ENCODE measurements around the gene VWC2L. TPM values are rescaled to one million over a fixed set of nuclear protein-coding genes. Genes with fewer than 3 reads are reported as not detected.

The VWC2L gene
- total RNA-seq, 2 donors from 2014 or later = not detected

DNA sequence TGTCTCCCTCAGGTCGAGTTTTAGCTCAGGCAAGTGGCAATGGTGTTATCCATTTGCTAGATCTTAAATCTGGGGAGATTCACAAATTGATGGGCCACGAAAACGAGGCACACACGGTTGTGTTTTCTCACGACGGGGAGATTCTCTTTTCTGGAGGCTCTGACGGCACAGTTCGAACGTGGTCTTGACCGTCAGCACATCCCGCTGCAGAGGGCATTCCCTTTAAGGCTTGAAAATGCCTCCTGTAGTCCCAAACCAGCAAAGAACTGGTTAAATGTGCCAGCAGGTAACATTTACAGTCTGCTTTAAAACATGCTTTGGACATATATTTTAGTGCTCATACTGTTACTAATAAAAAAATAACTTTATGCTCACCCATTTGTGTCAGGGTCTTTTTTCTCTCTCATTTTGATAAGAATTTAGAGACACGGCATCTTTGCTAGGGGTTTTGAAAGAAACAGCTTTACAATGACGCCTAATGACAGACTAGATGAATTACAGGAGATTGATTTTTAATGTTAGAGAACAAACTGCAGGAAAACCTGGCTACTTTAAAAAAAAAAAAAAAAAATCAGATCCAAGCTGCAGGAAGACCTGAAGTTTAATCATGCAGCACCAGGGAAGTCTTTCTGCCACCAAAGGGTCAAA, 602 bp upstream of the VWC2L start:
- TF ChIP-seq, protein P1, sequence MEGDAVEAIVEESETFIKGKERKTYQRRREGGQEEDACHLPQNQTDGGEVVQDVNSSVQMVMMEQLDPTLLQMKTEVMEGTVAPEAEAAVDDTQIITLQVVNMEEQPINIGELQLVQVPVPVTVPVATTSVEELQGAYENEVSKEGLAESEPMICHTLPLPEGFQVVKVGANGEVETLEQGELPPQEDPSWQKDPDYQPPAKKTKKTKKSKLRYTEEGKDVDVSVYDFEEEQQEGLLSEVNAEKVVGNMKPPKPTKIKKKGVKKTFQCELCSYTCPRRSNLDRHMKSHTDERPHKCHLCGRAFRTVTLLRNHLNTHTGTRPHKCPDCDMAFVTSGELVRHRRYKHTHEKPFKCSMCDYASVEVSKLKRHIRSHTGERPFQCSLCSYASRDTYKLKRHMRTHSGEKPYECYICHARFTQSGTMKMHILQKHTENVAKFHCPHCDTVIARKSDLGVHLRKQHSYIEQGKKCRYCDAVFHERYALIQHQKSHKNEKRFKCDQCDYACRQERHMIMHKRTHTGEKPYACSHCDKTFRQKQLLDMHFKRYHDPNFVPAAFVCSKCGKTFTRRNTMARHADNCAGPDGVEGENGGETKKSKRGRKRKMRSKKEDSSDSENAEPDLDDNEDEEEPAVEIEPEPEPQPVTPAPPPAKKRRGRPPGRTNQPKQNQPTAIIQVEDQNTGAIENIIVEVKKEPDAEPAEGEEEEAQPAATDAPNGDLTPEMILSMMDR (conservative IDR thresholded peaks at IDR 0.05) = no peak
- no peak overlapping the region for H3K4me3 Mint-ChIP-seq
- DNase-seq = no peak

GRCh38 chr2:214412679-214413078, 1.8 kb downstream of the VWC2L start:
- no peaks in the 10 kb centered on the region for H3K9me3 Mint-ChIP-seq
- Histone ChIP-seq H3K9ac (ENCODE audit: extremely low read depth, low read length, poor library complexity, severe bottlenecking) (no peak overlapping the region), H3K27ac (ENCODE audit: low read depth, low read length) (no peak overlapping the region), H3K36me3 (ENCODE audit: control insufficient read depth, insufficient read depth, low read length) (no peaks in the 10 kb centered on the region), H3K4me1 (ENCODE audit: control insufficient read depth, insufficient read depth, low read length) (no peaks in the 10 kb centered on the region), H3K9me3 (ENCODE audit: control insufficient read depth, low read length) (no peaks in the 10 kb centered on the region), H3K4me3 (ENCODE audit: low read length) (no peak overlapping the region), H3K27me3 (ENCODE audit: control insufficient read depth, insufficient read depth, low read length, poor library complexity, severe bottlenecking) (no peaks in the 10 kb centered on the region)
- no peak for DNase-seq
- no CpG with 5 or more reads among the region's 1 CpG for WGBS, 2 experiments (ENCODE audit: insufficient coverage in 1 of 2, insufficient read length in 1 of 2)
- no peaks in the 10 kb centered on the region for H3K36me3 Mint-ChIP-seq (ENCODE audit: low read depth)
- H3K4me3 Mint-ChIP-seq = no peak overlapping the region
- TF ChIP-seq, protein P1 (conservative IDR thresholded peaks at IDR 0.05) = no peak
- H3K27me3 Mint-ChIP-seq (ENCODE audit: insufficient read depth) = peaks cover 7% of the 10 kb centered on the region
- H3K27ac Mint-ChIP-seq = no peak overlapping the region
- H3K4me1 Mint-ChIP-seq = no peaks in the 10 kb centered on the region

More for the DNA sequence above, 602 bp upstream of the VWC2L start:
- Histone ChIP-seq H3K27me3 (ENCODE audit: control insufficient read depth, insufficient read depth, low read length, poor library complexity, severe bottlenecking) (no peaks in the 10 kb centered on the region), H3K9me3 (ENCODE audit: control insufficient read depth, low read length) (no peaks in the 10 kb centered on the region), H3K4me1 (ENCODE audit: control insufficient read depth, insufficient read depth, low read length) (no peaks in the 10 kb centered on the region), H3K4me3 (ENCODE audit: low read length) (no peak overlapping the region), H3K9ac (ENCODE audit: extremely low read depth, low read length, poor library complexity, severe bottlenecking) (no peak overlapping the region), H3K27ac (ENCODE audit: low read depth, low read length) (no peak overlapping the region), H3K36me3 (ENCODE audit: control insufficient read depth, insufficient read depth, low read length) (no peaks in the 10 kb centered on the region)
- Mint-ChIP-seq H3K27me3 (ENCODE audit: insufficient read depth) (peaks cover 7% of the 10 kb centered on the region), H3K4me1 (no peaks in the 10 kb centered on the region), H3K27ac (no peak overlapping the region), H3K9me3 (no peaks in the 10 kb centered on the region), H3K36me3 (ENCODE audit: low read depth) (no peaks in the 10 kb centered on the region)
- WGBS, 2 experiments (ENCODE audit: insufficient coverage in 1 of 2, insufficient read length in 1 of 2) = 61 to 67% methylated on average over 11 to 13 of the region's 13 CpGs

DNA sequence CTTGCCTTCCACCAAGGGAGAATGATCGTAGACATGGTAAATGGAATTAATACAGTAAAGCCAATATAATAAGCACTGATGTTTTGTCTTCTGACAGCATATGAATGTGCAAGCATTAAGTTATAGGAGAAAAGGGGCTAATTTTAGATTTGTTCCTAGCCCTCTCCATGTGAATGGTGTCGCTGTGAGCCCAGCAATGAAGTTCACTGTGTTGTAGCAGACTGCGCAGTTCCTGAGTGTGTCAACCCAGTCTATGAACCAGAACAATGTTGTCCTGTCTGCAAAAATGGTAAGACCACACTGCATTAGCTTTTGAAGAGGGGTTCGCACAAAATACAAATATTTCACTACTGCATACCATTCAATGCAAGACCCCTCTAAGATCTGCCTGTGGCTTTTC, 25.6 kb downstream of the VWC2L start:
- DNase-seq = no peak
- no peaks in the 10 kb centered on the region for H3K4me1 Mint-ChIP-seq
- WGBS, 2 experiments (ENCODE audit: insufficient coverage in 1 of 2, insufficient read length in 1 of 2) = 91 to 95% methylated on average over 3 to 4 of the region's 4 CpGs

More for the DNA sequence above, 25.6 kb downstream of the VWC2L start:
- Histone ChIP-seq H3K36me3 (ENCODE audit: control insufficient read depth, insufficient read depth, low read length) (no peaks in the 10 kb centered on the region), H3K4me3 (ENCODE audit: low read length) (no peak overlapping the region), H3K9ac (ENCODE audit: extremely low read depth, low read length, poor library complexity, severe bottlenecking) (no peak overlapping the region), H3K4me1 (ENCODE audit: control insufficient read depth, insufficient read depth, low read length) (no peaks in the 10 kb centered on the region), H3K9me3 (ENCODE audit: control insufficient read depth, low read length) (no peaks in the 10 kb centered on the region), H3K27ac (ENCODE audit: low read depth, low read length) (no peak overlapping the region), H3K27me3 (ENCODE audit: control insufficient read depth, insufficient read depth, low read length, poor library complexity, severe bottlenecking) (no peaks in the 10 kb centered on the region)
- TF ChIP-seq, protein P1 (conservative IDR thresholded peaks at IDR 0.05) = no peak
- H3K9me3 Mint-ChIP-seq = no peaks in the 10 kb centered on the region
- no peak overlapping the region for H3K4me3 Mint-ChIP-seq
- H3K27ac Mint-ChIP-seq = no peak overlapping the region
- H3K36me3 Mint-ChIP-seq (ENCODE audit: low read depth) = no peaks in the 10 kb centered on the region
- H3K27me3 Mint-ChIP-seq (ENCODE audit: insufficient read depth) = no peaks in the 10 kb centered on the region

Measured in endodermal cell (in vitro differentiated cells).